ENCODE data around the gene ARL5A.
"Not testable (repeated sequence)": the region's sequence is repeated elsewhere in the genome, so short reads cannot be mapped to it uniquely, and the experiment has no call there.

ARL5A gene

GRCh38 chr2:151799886-151800292 lies 28.3 kb downstream of the ARL5A start:
- Mint-ChIP-seq H3K27me3 (ENCODE audit: low read depth) (no peaks in the 10 kb centered on the region), H3K36me3 (ENCODE audit: low read depth) (peaks cover 24% of the 10 kb centered on the region), H3K9me3 (no peaks in the 10 kb centered on the region), H3K4me1 (ENCODE audit: low read depth) (peaks cover 4% of the 10 kb centered on the region), H3K27ac (no peak overlapping the region), H3K4me3 (no peak overlapping the region)
- no peak for DNase-seq (ENCODE audit: low spot score)

GRCh38 chr2:151796774-151797173 lies 31.4 kb downstream of the ARL5A start:
- no peaks in the 10 kb centered on the region for H3K27me3 Mint-ChIP-seq (ENCODE audit: low read depth)
- peaks cover 26% of the 10 kb centered on the region for H3K36me3 Mint-ChIP-seq (ENCODE audit: low read depth)
- no peak overlapping the region for H3K4me3 Mint-ChIP-seq
- H3K4me1 Mint-ChIP-seq (ENCODE audit: low read depth), result peaks cover 4% of the 10 kb centered on the region
- peaks cover under 1% of the 10 kb centered on the region for H3K9me3 Mint-ChIP-seq
- peak overlapping the region; percentile 55 for H3K27ac Mint-ChIP-seq
- DNase-seq (ENCODE audit: low spot score), result no peak

DNA sequence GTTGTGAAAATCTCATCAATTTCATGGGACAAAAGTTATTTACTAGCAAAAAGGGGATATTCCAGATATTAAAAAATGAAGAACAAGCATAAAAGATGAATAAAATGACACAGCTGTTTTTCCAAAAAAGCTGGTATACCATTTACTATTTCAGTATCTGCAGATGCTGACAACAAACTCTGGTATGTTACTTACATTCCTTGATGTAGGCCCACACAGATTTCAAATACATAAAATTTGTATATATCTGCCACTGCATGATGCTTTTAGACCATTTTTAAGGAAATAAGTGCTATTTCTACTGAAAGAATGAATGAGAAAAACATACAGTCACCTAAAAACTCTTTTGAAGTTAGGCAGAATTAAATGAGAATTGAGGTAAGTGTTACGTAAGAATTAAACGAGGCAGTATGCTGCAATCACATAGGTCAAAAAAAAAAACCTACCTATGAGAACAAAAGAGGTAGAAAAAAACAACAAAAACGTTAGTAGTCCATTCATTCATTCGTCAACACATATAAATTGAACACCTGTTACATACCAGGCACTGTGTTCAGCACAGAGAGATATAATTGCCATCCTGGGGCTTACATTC lies 32.5 kb downstream of the ARL5A start:
- H3K27ac Mint-ChIP-seq, result no peak overlapping the region

DNA sequence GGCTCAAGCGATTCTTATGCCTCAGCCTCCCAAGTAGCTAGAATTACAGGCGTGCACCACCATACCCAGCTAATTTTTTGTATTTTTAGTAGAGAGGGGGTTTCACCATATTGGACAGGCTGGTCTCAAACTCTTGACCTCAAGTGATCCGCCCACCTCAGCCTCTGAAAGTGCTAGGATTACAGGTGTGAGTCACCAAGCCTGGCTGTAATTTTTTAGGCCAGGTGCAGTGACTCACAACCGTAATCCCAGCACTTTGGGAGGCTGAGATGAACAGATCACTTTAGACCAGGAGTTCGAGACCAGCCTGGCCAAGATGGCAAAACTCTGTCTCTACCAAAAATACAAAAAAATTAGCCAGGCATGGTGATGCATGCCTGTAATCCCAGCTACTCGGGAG lies 33.8 kb downstream of the ARL5A start:
- not testable (repeated sequence) for H3K4me3 Mint-ChIP-seq
- peaks cover 34% of the 10 kb centered on the region for H3K36me3 Mint-ChIP-seq (ENCODE audit: low read depth)

More for the DNA sequence above, 32.5 kb downstream of the ARL5A start:
- H3K36me3 Mint-ChIP-seq (ENCODE audit: low read depth), result peaks cover 34% of the 10 kb centered on the region
- no peaks in the 10 kb centered on the region for H3K27me3 Mint-ChIP-seq (ENCODE audit: low read depth)
- H3K4me1 Mint-ChIP-seq (ENCODE audit: low read depth), result peaks cover 4% of the 10 kb centered on the region
- DNase-seq (ENCODE audit: low spot score), result no peak
- H3K4me3 Mint-ChIP-seq, result no peak overlapping the region
- peaks cover 5% of the 10 kb centered on the region for H3K9me3 Mint-ChIP-seq

GRCh38 chr2:151793123-151793522 lies 35.1 kb downstream of the ARL5A start:
- Mint-ChIP-seq H3K9me3 (peaks cover 5% of the 10 kb centered on the region), H3K27me3 (ENCODE audit: low read depth) (no peaks in the 10 kb centered on the region), H3K4me3 (no peak overlapping the region), H3K36me3 (ENCODE audit: low read depth) (peaks cover 32% of the 10 kb centered on the region), H3K27ac (no peak overlapping the region), H3K4me1 (ENCODE audit: low read depth) (peaks cover 4% of the 10 kb centered on the region)
- no peak for DNase-seq (ENCODE audit: low spot score)

More for the DNA sequence above, 33.8 kb downstream of the ARL5A start:
- not testable (repeated sequence) for H3K27me3 Mint-ChIP-seq (ENCODE audit: low read depth); H3K27ac Mint-ChIP-seq; H3K9me3 Mint-ChIP-seq; DNase-seq (ENCODE audit: low spot score); H3K4me1 Mint-ChIP-seq (ENCODE audit: low read depth)

DNA sequence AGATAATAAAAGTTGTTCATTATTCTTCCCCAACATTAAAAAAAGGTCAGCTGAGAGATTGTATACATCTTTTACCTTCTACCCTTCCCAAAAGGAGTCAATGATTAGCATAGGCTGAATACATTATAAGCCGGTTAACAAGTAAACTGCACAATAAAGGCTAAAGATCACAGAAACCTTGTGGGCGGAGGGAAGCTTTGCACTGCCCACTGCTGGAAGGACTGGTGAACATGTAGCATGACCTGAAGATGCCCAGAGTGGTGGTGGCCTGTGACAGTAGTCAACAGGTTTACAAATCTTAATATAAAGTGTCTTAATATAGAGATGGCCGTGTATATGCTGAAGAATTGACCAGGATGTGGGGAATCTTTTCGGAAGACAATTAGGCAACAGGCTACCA lies 35.6 kb downstream of the ARL5A start:
- DNase-seq (ENCODE audit: low spot score), result no peak
- no peaks in the 10 kb centered on the region for H3K27me3 Mint-ChIP-seq (ENCODE audit: low read depth)
- H3K27ac Mint-ChIP-seq, result no peak overlapping the region
- H3K9me3 Mint-ChIP-seq, result peaks cover 5% of the 10 kb centered on the region
- no peak overlapping the region for H3K4me3 Mint-ChIP-seq
- H3K4me1 Mint-ChIP-seq (ENCODE audit: low read depth), result peaks cover 4% of the 10 kb centered on the region
- H3K36me3 Mint-ChIP-seq (ENCODE audit: low read depth), result peaks cover 34% of the 10 kb centered on the region

DNA sequence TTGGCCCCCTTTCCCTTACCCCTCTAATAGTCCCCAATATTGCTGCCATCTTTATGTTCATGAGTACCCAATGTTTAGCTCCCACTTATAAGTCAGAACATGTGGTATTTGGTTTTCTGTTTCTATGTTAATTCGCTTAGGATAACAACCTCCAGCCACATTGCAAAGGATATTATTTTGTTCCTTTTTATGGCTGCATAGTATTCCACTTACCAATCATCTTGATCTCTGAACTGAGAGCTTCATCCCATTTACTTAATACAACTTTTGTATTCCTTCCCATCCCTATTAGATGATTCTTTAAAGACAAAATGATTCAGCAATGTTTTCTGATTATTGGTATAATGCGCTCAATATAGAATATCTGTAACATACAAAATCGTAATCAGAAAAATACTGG lies 36.7 kb downstream of the ARL5A start:
- H3K36me3 Mint-ChIP-seq (ENCODE audit: low read depth), result peaks cover 29% of the 10 kb centered on the region
- no peak overlapping the region for H3K4me3 Mint-ChIP-seq
- H3K27ac Mint-ChIP-seq, result no peak overlapping the region
- H3K9me3 Mint-ChIP-seq, result peaks cover 5% of the 10 kb centered on the region
- DNase-seq (ENCODE audit: low spot score), result no peak
- no peaks in the 10 kb centered on the region for H3K4me1 Mint-ChIP-seq (ENCODE audit: low read depth)
- no peaks in the 10 kb centered on the region for H3K27me3 Mint-ChIP-seq (ENCODE audit: low read depth)

DNA sequence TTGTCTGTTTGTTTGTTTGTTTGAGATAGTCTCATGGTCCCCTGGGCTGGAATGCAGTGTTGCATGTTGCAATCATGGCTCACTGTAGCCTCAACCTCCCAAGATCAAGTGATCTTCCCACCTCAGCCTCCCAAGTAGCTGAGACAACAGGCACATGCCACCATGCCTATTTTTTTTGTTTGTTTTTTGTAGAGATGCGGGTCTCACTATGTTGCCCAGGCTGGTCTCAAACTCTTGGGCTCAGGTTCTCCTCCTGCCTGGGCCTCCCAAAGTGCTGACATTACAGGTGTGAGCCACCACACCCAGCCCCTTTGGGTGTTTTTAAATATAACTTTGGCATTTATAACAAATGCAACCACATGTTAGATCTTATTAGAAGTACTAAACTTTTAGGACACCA lies 37.5 kb downstream of the ARL5A start:
- peaks cover 22% of the 10 kb centered on the region for H3K36me3 Mint-ChIP-seq (ENCODE audit: low read depth)
- no peaks in the 10 kb centered on the region for H3K4me1 Mint-ChIP-seq (ENCODE audit: low read depth)

GRCh38 chr2:151789055-151789834 lies 39.0 kb downstream of the ARL5A start:
- Mint-ChIP-seq H3K27me3 (ENCODE audit: low read depth) (no peaks in the 10 kb centered on the region), H3K4me3 (no peak overlapping the region), H3K4me1 (ENCODE audit: low read depth) (no peaks in the 10 kb centered on the region), H3K36me3 (ENCODE audit: low read depth) (peaks cover 26% of the 10 kb centered on the region), H3K27ac (no peak overlapping the region), H3K9me3 (peaks cover 5% of the 10 kb centered on the region)
- DNase-seq (ENCODE audit: low spot score), result no peak

More for the DNA sequence above, 37.5 kb downstream of the ARL5A start:
- Mint-ChIP-seq H3K27me3 (ENCODE audit: low read depth) (no peaks in the 10 kb centered on the region), H3K27ac (no peak overlapping the region), H3K9me3 (peaks cover 5% of the 10 kb centered on the region), H3K4me3 (no peak overlapping the region)
- no peak for DNase-seq (ENCODE audit: low spot score)

DNA sequence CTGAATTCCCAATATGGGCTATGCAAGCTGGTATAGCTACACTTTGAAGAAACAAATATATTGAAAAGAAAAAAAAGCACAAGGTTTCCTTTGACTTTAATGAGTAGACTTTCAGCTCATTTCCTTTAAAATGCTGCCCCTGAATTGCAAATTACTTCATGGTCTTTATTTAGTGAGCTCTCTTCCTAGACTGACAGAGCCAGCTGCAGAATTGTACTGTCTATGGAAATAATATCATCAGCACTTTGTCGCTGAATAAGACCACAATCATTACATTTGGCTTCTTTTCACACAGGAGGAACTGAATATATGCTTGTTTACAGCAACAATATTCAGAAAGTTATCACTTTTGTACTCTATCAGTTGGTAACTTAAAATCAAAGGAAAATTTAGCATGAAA lies 41.7 kb downstream of the ARL5A start:
- no peak overlapping the region for H3K27ac Mint-ChIP-seq
- H3K27me3 Mint-ChIP-seq (ENCODE audit: low read depth), result no peaks in the 10 kb centered on the region
- H3K36me3 Mint-ChIP-seq (ENCODE audit: low read depth), result peaks cover 14% of the 10 kb centered on the region
- H3K4me3 Mint-ChIP-seq, result no peak overlapping the region
- peaks cover 1% of the 10 kb centered on the region for H3K9me3 Mint-ChIP-seq
- H3K4me1 Mint-ChIP-seq (ENCODE audit: low read depth), result no peaks in the 10 kb centered on the region
- DNase-seq (ENCODE audit: low spot score), result no peak

- peaks cover 12% of the 10 kb centered on the region for H3K36me3 Mint-ChIP-seq (ENCODE audit: low read depth)
Observed at GRCh38 chr2:151786077-151786476, 42.1 kb downstream of the ARL5A start.

DNA sequence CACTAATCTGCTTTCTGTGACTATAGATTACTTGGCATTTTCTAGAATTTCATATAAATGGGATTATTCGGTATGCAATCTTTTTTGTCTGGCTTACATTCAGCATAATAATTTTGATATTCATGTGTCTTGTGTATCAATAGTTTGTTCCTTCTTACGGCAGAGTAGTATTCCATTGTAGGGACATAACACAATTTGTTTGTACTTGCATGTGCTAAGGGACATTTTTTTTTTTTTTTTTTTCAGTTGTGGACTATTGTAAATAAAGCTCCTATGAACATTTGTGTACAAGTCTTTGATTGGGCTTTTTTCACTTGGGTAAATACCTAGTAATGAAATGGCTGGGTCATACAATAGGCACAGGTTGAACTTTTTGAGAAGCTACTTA lies 45.1 kb downstream of the ARL5A start:
- Mint-ChIP-seq H3K27me3 (ENCODE audit: low read depth) (no peaks in the 10 kb centered on the region), H3K4me1 (ENCODE audit: low read depth) (no peaks in the 10 kb centered on the region), H3K36me3 (ENCODE audit: low read depth) (peaks cover 24% of the 10 kb centered on the region), H3K9me3 (peaks cover 7% of the 10 kb centered on the region), H3K4me3 (no peak overlapping the region), H3K27ac (no peak overlapping the region)
- DNase-seq (ENCODE audit: low spot score), result no peak

More at GRCh38 chr2:151786077-151786476, 42.1 kb downstream of the ARL5A start:
- DNase-seq (ENCODE audit: low spot score), result no peak
- no peaks in the 10 kb centered on the region for H3K9me3 Mint-ChIP-seq
- no peak overlapping the region for H3K4me3 Mint-ChIP-seq
- no peak overlapping the region for H3K27ac Mint-ChIP-seq
- no peaks in the 10 kb centered on the region for H3K27me3 Mint-ChIP-seq (ENCODE audit: low read depth)
- H3K4me1 Mint-ChIP-seq (ENCODE audit: low read depth), result no peaks in the 10 kb centered on the region

DNA sequence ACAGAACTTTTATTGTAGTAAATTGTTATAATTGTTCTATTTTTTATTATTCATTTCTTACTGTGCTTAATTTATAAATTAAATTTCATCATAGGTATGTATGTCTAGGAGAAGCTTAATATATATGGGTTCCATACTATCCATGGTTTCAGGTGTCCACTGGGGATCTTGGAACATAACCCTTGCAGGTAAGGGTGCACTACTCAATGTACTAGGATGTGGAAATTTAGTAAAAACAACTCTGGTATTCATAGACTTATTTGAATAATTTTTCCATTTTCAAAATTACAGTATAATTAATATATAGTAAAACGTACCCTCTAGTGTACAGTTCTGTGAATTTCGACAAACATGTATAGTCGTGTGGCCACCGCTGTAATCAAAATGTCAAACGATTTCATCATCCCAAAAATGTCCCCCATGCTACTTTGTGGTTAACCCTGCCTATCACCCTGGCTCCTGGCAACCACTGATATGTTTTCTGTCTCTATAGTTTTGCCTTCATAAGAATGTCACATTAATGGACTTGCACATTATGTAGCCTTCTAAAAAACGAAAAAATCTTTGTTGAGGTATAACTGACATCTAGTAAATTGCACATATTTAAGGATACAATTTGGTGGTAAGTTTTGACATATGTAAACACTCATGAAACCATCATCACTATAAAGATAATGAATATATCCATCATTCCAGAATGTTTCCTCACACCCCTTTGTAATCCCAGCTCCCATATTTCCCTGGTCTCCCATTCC lies 45.7 kb downstream of the ARL5A start:
- peaks cover 7% of the 10 kb centered on the region for H3K9me3 Mint-ChIP-seq
- no peak overlapping the region for H3K4me3 Mint-ChIP-seq
- peaks cover 25% of the 10 kb centered on the region for H3K36me3 Mint-ChIP-seq (ENCODE audit: low read depth)
- no peaks in the 10 kb centered on the region for H3K27me3 Mint-ChIP-seq (ENCODE audit: low read depth)
- no peak overlapping the region for H3K27ac Mint-ChIP-seq
- no peaks in the 10 kb centered on the region for H3K4me1 Mint-ChIP-seq (ENCODE audit: low read depth)
- no peak for DNase-seq (ENCODE audit: low spot score)

DNA sequence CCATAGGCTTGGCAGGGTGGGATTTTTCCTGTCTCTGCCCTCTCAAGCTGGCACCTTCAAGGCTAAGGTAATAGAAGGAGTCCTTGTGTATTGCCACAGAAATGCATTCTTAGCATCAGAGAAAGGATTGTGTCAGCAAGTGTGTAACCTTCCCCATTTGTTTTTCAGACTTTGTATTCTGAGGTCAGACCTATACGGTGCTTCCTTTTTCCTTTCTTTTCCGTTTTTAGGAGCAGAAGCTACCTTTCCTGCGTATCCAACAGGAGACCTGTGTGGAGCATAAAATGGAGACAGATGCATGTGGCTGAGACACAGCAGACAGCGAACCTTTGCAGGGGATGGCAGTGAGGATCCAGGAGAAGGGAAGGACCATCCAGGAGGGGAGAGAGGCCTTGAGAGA lies 46.6 kb downstream of the ARL5A start:
- H3K36me3 Mint-ChIP-seq (ENCODE audit: low read depth), result peaks cover 31% of the 10 kb centered on the region

More for the DNA sequence above, 46.6 kb downstream of the ARL5A start:
- Mint-ChIP-seq H3K9me3 (peaks cover 7% of the 10 kb centered on the region), H3K4me3 (no peak overlapping the region), H3K27me3 (ENCODE audit: low read depth) (no peaks in the 10 kb centered on the region), H3K4me1 (ENCODE audit: low read depth) (no peaks in the 10 kb centered on the region), H3K27ac (no peak overlapping the region)
- DNase-seq (ENCODE audit: low spot score), result no peak

All from T-helper 2 cell treated with Interferon-gamma antibody and Interleukin-4, amounts not matched to agents 5 μg/mL and 100 μg/mL, for 36 hours (primary cell).